K562 (cell line): Measurements from ENCODE around the gene TMC6. TPM values are rescaled to one million over a fixed set of nuclear protein-coding genes. Genes with fewer than 3 reads are reported as not detected.

Experiments
- ATF1 ChIP-seq, 2 experiments: fragments of 450-650 bp in 1 of 2; IDR thresholded peaks; 2 replicates each; pipeline ENCODE4 v1.6.1; 2016; ENCODE audit warnings: missing compliant biosample characterization in 1 of 2, missing genetic modification characterization in 1 of 2
- ATF7 ChIP-seq: fragments of 450-650 bp; IDR thresholded peaks from 2 replicates; pipeline ENCODE4 v1.7.1; 2014; ENCODE audit warnings: mild to moderate bottlenecking, moderate library complexity
- CREM ChIP-seq: IDR thresholded peaks from 2 replicates; pipeline ENCODE4 v1.6.1; 2014; ENCODE audit warnings: antibody characterized with exemption, low read depth
- HNRNPL ChIP-seq: fragments of 200-400 bp; formaldehyde crosslinking; IDR thresholded peaks from 2 replicates; pipeline ENCODE4 v1.6.1; 2017; ENCODE audit warnings: low read depth, mild to moderate bottlenecking, low read length
- HNRNPLL ChIP-seq: fragments of 200-400 bp; formaldehyde crosslinking; IDR thresholded peaks from 2 replicates; pipeline ENCODE4 v1.6.1; 2017; ENCODE audit warnings: low read length, low read depth, mild to moderate bottlenecking; ENCODE audit not compliant: poor library complexity, severe bottlenecking
- ZBTB40 ChIP-seq, 2 experiments: fragments of 450-650 bp in 1 of 2; sonication (generic) in 1 of 2; formaldehyde crosslinking in 1 of 2; IDR thresholded peaks; 2 replicates each; pipeline versions ENCODE4 v1.7.1 to v1.9.0; 2016 to 2022; ENCODE audit warnings: inconsistent platforms in 1 of 2, mild to moderate bottlenecking in 1 of 2, missing genetic modification reagents in 1 of 2
- ZSCAN29 ChIP-seq: fragments of 450-650 bp; IDR thresholded peaks from 2 replicates; pipeline ENCODE4 v1.6.1; 2017
- polyA plus RNA-seq, 8 experiments: library from polyadenylated mRNA; depleted of rRNA in 4 of 8; stranded (reverse) in 5 of 8; unstranded in 3 of 8; fragments of >200 nt; fragmentation: Nextera tagmentation in 2 of 8; fragmentation: Illumina TruSeq in 1 of 8; extraction: Ambion mirVana in 2 of 8; extraction: Trizol in 1 of 8; gene quantifications; 2 replicates each; pipeline versions ENCODE4 v1.2.1 to v1.2.3, GENCODE V29; 2011 to 2014; ENCODE audit warnings: inconsistent platforms in 1 of 8, missing spikeins in 1 of 8
- total RNA-seq, 7 experiments: library from RNA; depleted of rRNA in 6 of 7; stranded (reverse); fragments of >200 nt in 6 of 7; fragmentation: Illumina TruSeq in 2 of 7; extraction: Trizol in 2 of 7; gene quantifications; 2 replicates each; pipeline versions ENCODE4 v1.2.1 to v1.2.3, GENCODE V29; 2011 to 2021; ENCODE audit warnings: low replicate concordance in 1 of 7
- TF ChIP-seq, protein P1 (sequence below), 2 experiments: IDR thresholded peaks in 1 of 2; conservative IDR thresholded peaks in 1 of 2; 2 replicates each; pipeline ENCODE4 v1.6.1; 2016; ENCODE audit warnings: low read depth in 2 of 2, mild to moderate bottlenecking in 1 of 2, missing compliant biosample characterization in 1 of 2, missing genetic modification characterization in 1 of 2, moderate library complexity in 1 of 2
- TF ChIP-seq, protein P2 (sequence below): sonication (generic); formaldehyde crosslinking; IDR thresholded peaks from 2 replicates; pipeline ENCODE4 v1.8.1; 2023; ENCODE audit warnings: mild to moderate bottlenecking, missing genetic modification reagents

TMC6 gene
- total and polyA plus RNA-seq, 9 of the 15 experiments (the other 6 are each of a cell fraction or from before 2014, with no cell fraction given) = 4.1 to 351 (median 66.9) TPM

DNA sequence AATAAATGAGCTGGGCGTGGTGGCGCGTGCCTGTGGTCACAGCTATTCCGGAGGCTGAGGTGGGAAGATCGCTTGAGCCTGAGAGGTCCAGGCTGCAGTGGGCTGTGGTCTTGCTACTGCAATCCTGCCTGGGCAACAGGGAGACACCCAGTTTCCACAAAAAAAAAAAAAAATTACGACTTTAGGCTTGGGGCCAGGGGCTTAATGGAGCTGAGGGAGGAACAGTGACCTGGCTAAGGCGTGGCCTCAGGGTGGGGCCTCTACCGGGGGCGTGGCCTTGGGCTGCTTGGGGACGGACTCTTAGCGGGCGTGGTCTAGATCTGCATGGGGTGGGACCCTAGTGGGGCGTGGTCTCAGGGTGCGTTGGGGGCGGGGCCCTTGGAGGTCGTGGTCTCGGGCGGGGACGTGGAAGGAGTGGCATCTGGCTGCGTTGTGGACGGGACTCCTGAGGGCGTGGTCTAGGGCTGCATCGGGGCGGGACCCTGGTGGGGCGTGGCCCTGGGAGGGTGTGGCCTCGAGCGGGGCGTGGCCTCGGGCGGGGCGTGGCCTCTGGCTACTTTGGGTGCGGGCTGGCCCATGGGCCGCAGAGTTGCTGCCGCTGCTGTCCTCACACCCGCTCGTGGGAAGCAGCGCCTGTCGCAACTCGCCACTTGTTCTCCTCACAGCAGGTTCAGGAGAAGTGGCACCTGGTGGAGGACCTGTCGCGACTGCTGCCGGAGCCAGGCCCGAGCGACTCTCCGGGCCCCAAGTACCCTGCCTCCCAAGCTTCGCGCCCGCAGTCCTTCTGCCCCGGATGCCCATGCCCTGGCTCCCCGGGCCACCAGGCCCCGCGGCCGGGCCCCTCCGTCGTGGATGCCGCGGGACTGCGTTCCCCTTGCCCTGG lies 11.9 kb upstream of the TMC6 start (continued):
- TF ChIP-seq, protein P1, sequence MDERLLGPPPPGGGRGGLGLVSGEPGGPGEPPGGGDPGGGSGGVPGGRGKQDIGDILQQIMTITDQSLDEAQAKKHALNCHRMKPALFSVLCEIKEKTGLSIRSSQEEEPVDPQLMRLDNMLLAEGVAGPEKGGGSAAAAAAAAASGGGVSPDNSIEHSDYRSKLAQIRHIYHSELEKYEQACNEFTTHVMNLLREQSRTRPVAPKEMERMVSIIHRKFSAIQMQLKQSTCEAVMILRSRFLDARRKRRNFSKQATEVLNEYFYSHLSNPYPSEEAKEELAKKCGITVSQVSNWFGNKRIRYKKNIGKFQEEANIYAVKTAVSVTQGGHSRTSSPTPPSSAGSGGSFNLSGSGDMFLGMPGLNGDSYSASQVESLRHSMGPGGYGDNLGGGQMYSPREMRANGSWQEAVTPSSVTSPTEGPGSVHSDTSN (CRISPR knock-in tag; IDR thresholded peaks at IDR 0.05; ENCODE audit: low read depth) = no peak
- TF ChIP-seq, protein P1 (tag; conservative IDR thresholded peaks at IDR 0.05; ENCODE audit: low read depth) = no peak
- TF ChIP-seq ATF1 (CRISPR knock-in tag; IDR thresholded peaks at IDR 0.05) (no peak), ATF1 (tag; IDR thresholded peaks at IDR 0.05) (0 out of 2 replicates have a peak, but pooled peaks have one; percentile 11), HNRNPLL (peak; percentile 24), ATF7 (peak; percentile 68), ZSCAN29 (no peak), HNRNPL (peak; percentile 77; the same call in 1 of the 2 replicates), CREM (peak; percentile 44; the same call in 1 of the 2 replicates), ZBTB40 (IDR thresholded peaks at IDR 0.05) (peak; percentile 26; the same call in 1 of the 2 replicates), ZBTB40 (CRISPR knock-in tag; IDR thresholded peaks at IDR 0.05) (no peak)
- TF ChIP-seq, protein P2, sequence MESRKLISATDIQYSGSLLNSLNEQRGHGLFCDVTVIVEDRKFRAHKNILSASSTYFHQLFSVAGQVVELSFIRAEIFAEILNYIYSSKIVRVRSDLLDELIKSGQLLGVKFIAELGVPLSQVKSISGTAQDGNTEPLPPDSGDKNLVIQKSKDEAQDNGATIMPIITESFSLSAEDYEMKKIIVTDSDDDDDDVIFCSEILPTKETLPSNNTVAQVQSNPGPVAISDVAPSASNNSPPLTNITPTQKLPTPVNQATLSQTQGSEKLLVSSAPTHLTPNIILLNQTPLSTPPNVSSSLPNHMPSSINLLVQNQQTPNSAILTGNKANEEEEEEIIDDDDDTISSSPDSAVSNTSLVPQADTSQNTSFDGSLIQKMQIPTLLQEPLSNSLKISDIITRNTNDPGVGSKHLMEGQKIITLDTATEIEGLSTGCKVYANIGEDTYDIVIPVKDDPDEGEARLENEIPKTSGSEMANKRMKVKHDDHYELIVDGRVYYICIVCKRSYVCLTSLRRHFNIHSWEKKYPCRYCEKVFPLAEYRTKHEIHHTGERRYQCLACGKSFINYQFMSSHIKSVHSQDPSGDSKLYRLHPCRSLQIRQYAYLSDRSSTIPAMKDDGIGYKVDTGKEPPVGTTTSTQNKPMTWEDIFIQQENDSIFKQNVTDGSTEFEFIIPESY (CRISPR knock-in tag) = peak; percentile 54
